ENCODE measurements around the gene NIT2. TPM values are rescaled to one million over a fixed set of nuclear protein-coding genes. Genes with fewer than 3 reads are reported as not detected.
"Not testable (repeated sequence)": the region's sequence is repeated elsewhere in the genome, so short reads cannot be mapped to it uniquely, and the experiment has no call there.

The NIT2 gene
- total RNA-seq, 4 donors from 2014 or later = 27.0 to 42.6 (median 32.3) TPM

GRCh38 chr3:100335434-100335833 lies 877 bp downstream of the NIT2 start:
- DNase-seq (ENCODE audit: low spot score) (peak; percentile 23), ATAC-seq (ENCODE audit: low FRiP score) (peak; percentile 66)
- TF ChIP-seq CTCF (IDR thresholded peaks at IDR 0.05) = no peak

- DNase-seq (ENCODE audit: low spot score); ATAC-seq (ENCODE audit: low FRiP score): not testable (repeated sequence)
Observed at GRCh38 chr3:100336229-100336628, 1.7 kb downstream of the NIT2 start.

- DNase-seq (ENCODE audit: low spot score) (no peak), ATAC-seq (ENCODE audit: low FRiP score) (no peak)
- no peak for TF ChIP-seq CTCF (IDR thresholded peaks at IDR 0.05)
Observed at GRCh38 chr3:100338911-100339310, 4.4 kb downstream of the NIT2 start.

- no peak for TF ChIP-seq CTCF (IDR thresholded peaks at IDR 0.05)
- ATAC-seq (ENCODE audit: low FRiP score) (no peak), DNase-seq (ENCODE audit: low spot score) (no peak)
Observed at GRCh38 chr3:100339786-100340185, 5.2 kb downstream of the NIT2 start.

- no peak for DNase-seq (ENCODE audit: low spot score)
- TF ChIP-seq CTCF (IDR thresholded peaks at IDR 0.05) = no peak
- no peak for ATAC-seq (ENCODE audit: low FRiP score)
Observed at GRCh38 chr3:100340527-100340926, 6.0 kb downstream of the NIT2 start.

GRCh38 chr3:100348727-100349126 lies 14.2 kb downstream of the NIT2 start:
- TF ChIP-seq CTCF (IDR thresholded peaks at IDR 0.05) = no peak
- no peak for ATAC-seq (ENCODE audit: low FRiP score)
- DNase-seq (ENCODE audit: low spot score) = no peak

- DNase-seq (ENCODE audit: low spot score); ATAC-seq (ENCODE audit: low FRiP score): not testable (repeated sequence)
Observed at GRCh38 chr3:100351770-100352169, 17.2 kb downstream of the NIT2 start.

GRCh38 chr3:100352296-100353231 lies 18.0 kb downstream of the NIT2 start:
- no peak for ATAC-seq (ENCODE audit: low FRiP score)
- DNase-seq (ENCODE audit: low spot score) = no peak
- TF ChIP-seq CTCF (IDR thresholded peaks at IDR 0.05) = no peak

Data from omental fat pad (tissue), 4 donors.